ENCODE results near the gene YIPF4. TPM values are rescaled to one million over a fixed set of nuclear protein-coding genes. Genes with fewer than 3 reads are reported as not detected.
"Not testable (repeated sequence)": the region's sequence is repeated elsewhere in the genome, so short reads cannot be mapped to it uniquely, and the experiment has no call there.

The YIPF4 gene
- polyA plus RNA-seq, 1 donor (not counting 4 experiments of a cell fraction or from before 2014, with no cell fraction given) = 22.7 TPM

GRCh38 chr2:32350797-32351196 lies 73.1 kb downstream of the YIPF4 start:
- H3K36me3 ChIP-seq (ENCODE audit: control insufficient read depth in 2 of 2, extremely low read depth in 1 of 2, insufficient read depth in 2 of 2, low read length in 2 of 2); H2AFZ ChIP-seq (ENCODE audit: control insufficient read depth, low read length); H3K9me1 ChIP-seq (ENCODE audit: control insufficient read depth, extremely low read depth, insufficient read depth, low read length); H3K9ac ChIP-seq (ENCODE audit: control insufficient read depth, extremely low read depth, insufficient read depth, low read length); H3K27me3 ChIP-seq (ENCODE audit: control insufficient read depth, extremely low read depth, insufficient read depth, low read length); H3K9me3 ChIP-seq (ENCODE audit: control insufficient read depth, low read depth, low read length); H4K20me1 ChIP-seq (ENCODE audit: control insufficient read depth, extremely low read depth, insufficient read depth, low read length); H3K4me3 ChIP-seq (ENCODE audit: control insufficient read depth in 2 of 3, extremely low read depth in 1 of 3, insufficient read depth in 2 of 3, low read depth in 1 of 3, low read length in 3 of 3); H3K27ac ChIP-seq (ENCODE audit: control insufficient read depth, insufficient read depth, low read length); H3K4me2 ChIP-seq (ENCODE audit: control insufficient read depth, extremely low read depth, insufficient read depth, low read depth, low read length); H3K79me2 ChIP-seq (ENCODE audit: control insufficient read depth, insufficient read depth, low read length); FAIRE-seq; H3K4me1 ChIP-seq (ENCODE audit: control insufficient read depth, extremely low read depth, insufficient read depth, low read length); DNase-seq (ENCODE audit: low read depth, low spot score); dilution Hi-C loops (cut with MboI; ENCODE audit: extremely low pct_ligation_motif_present, low sequenced_read_pairs): not testable (repeated sequence)

- Histone ChIP-seq H3K9ac (ENCODE audit: control insufficient read depth, extremely low read depth, insufficient read depth, low read length) (peak overlapping the region; percentile 87), H3K79me2 (ENCODE audit: control insufficient read depth, insufficient read depth, low read length) (peaks cover 42% of the 10 kb centered on the region), H2AFZ (ENCODE audit: control insufficient read depth, low read length) (peak overlapping the region; percentile 79), H3K4me3 (ENCODE audit: control insufficient read depth in 2 of 3, extremely low read depth in 1 of 3, insufficient read depth in 2 of 3, low read depth in 1 of 3, low read length in 3 of 3) (peak overlapping the region; percentile 83 to 97 (median 94)), H3K9me1 (ENCODE audit: control insufficient read depth, extremely low read depth, insufficient read depth, low read length) (peaks cover 2% of the 10 kb centered on the region), H3K27ac (ENCODE audit: control insufficient read depth, insufficient read depth, low read length) (peak overlapping the region; percentile 79), H3K36me3 (ENCODE audit: control insufficient read depth in 2 of 2, extremely low read depth in 1 of 2, insufficient read depth in 2 of 2, low read length in 2 of 2) (peaks cover 0 to 6% of the 10 kb centered on the region in 2 experiments), H4K20me1 (ENCODE audit: control insufficient read depth, extremely low read depth, insufficient read depth, low read length) (peaks cover 4% of the 10 kb centered on the region), H3K9me3 (ENCODE audit: control insufficient read depth, low read depth, low read length) (no peaks in the 10 kb centered on the region), H3K4me2 (ENCODE audit: control insufficient read depth, extremely low read depth, insufficient read depth, low read depth, low read length) (peak overlapping the region; percentile 85), H3K4me1 (ENCODE audit: control insufficient read depth, extremely low read depth, insufficient read depth, low read length) (peaks cover 15% of the 10 kb centered on the region), H3K27me3 (ENCODE audit: control insufficient read depth, extremely low read depth, insufficient read depth, low read length) (no peaks in the 10 kb centered on the region)
- TF ChIP-seq EZH2 (IDR thresholded peaks at IDR 0.05; ENCODE audit: low read length) (no peak), CTCF (optimal IDR thresholded peaks at IDR 0.05 in 1 of 3, IDR thresholded peaks at IDR 0.05 in 1 of 3, conservative IDR thresholded peaks at IDR 0.05 in 1 of 3; ENCODE audit: extremely low read depth in 1 of 3, insufficient read depth in 2 of 3, low read length in 3 of 3) (no peak)
- dilution Hi-C loops (cut with MboI; ENCODE audit: extremely low pct_ligation_motif_present, low sequenced_read_pairs) = no loop called here
- FAIRE-seq = no peak
- no peak for DNase-seq (ENCODE audit: low read depth, low spot score)
Measured at GRCh38 chr2:32355976-32356680, 78.4 kb downstream of the YIPF4 start.

Measured in keratinocyte (primary cell).